ENCODE results near the gene OTOGL. TPM values are rescaled to one million over a fixed set of nuclear protein-coding genes. Genes with fewer than 3 reads are reported as not detected.

Gene OTOGL
- total RNA-seq, 2 experiments from 2014 or later: not detected

GRCh38 chr12:80332827-80333226 is 233.5 kb downstream of the OTOGL start:
- no peak for DNase-seq
- H3K27ac Mint-ChIP-seq: no peak overlapping the region
- no peaks in the 10 kb centered on the region for H3K36me3 Mint-ChIP-seq (ENCODE audit: low read depth)
- H3K9me3 Mint-ChIP-seq: no peaks in the 10 kb centered on the region
- H3K27me3 Mint-ChIP-seq: no peaks in the 10 kb centered on the region
- ChIA-PET POLR2A (no interaction called here), CTCF (no interaction called here)
- H3K4me3 Mint-ChIP-seq: no peak overlapping the region
- H3K4me1 Mint-ChIP-seq: no peaks in the 10 kb centered on the region

GRCh38 chr12:80352474-80352873 is 253.1 kb downstream of the OTOGL start:
- POLR2A ChIA-PET: no interaction called here

GRCh38 chr12:80353254-80353653 is 253.9 kb downstream of the OTOGL start:
- POLR2A ChIA-PET: no interaction called here
- H3K4me1 Mint-ChIP-seq: no peaks in the 10 kb centered on the region
- H3K27me3 Mint-ChIP-seq: no peaks in the 10 kb centered on the region
- no peak overlapping the region for H3K4me3 Mint-ChIP-seq
- H3K9me3 Mint-ChIP-seq: no peaks in the 10 kb centered on the region
- no peak overlapping the region for H3K27ac Mint-ChIP-seq
- CTCF ChIA-PET: no interaction called here
- H3K36me3 Mint-ChIP-seq (ENCODE audit: low read depth): no peaks in the 10 kb centered on the region
- no peak for DNase-seq

More at GRCh38 chr12:80352474-80352873, 253.1 kb downstream of the OTOGL start:
- Mint-ChIP-seq H3K36me3 (ENCODE audit: low read depth) (no peaks in the 10 kb centered on the region), H3K27me3 (no peaks in the 10 kb centered on the region), H3K4me3 (no peak overlapping the region), H3K27ac (no peak overlapping the region), H3K9me3 (no peaks in the 10 kb centered on the region), H3K4me1 (no peaks in the 10 kb centered on the region)
- no peak for DNase-seq
- CTCF ChIA-PET: no interaction called here

GRCh38 chr12:80356097-80356496 is 256.8 kb downstream of the OTOGL start:
- H3K9me3 Mint-ChIP-seq: no peaks in the 10 kb centered on the region
- no peak for DNase-seq
- CTCF ChIA-PET: no interaction called here
- no peaks in the 10 kb centered on the region for H3K4me1 Mint-ChIP-seq
- POLR2A ChIA-PET: no interaction called here
- no peaks in the 10 kb centered on the region for H3K36me3 Mint-ChIP-seq (ENCODE audit: low read depth)
- no peak overlapping the region for H3K4me3 Mint-ChIP-seq
- no peak overlapping the region for H3K27ac Mint-ChIP-seq
- no peaks in the 10 kb centered on the region for H3K27me3 Mint-ChIP-seq

- Mint-ChIP-seq H3K9me3 (peaks cover 3% of the 10 kb centered on the region), H3K27ac (no peak overlapping the region), H3K4me1 (no peaks in the 10 kb centered on the region), H3K36me3 (ENCODE audit: low read depth) (no peaks in the 10 kb centered on the region), H3K4me3 (no peak overlapping the region), H3K27me3 (no peaks in the 10 kb centered on the region)
- DNase-seq: no peak
- POLR2A ChIA-PET: no interaction called here
- CTCF ChIA-PET: no interaction called here
Observed at GRCh38 chr12:80359703-80360102, 260.4 kb downstream of the OTOGL start.

- POLR2A ChIA-PET: no interaction called here
- no peak for DNase-seq
- H3K4me3 Mint-ChIP-seq: no peak overlapping the region
- no peaks in the 10 kb centered on the region for H3K4me1 Mint-ChIP-seq
- peaks cover 3% of the 10 kb centered on the region for H3K9me3 Mint-ChIP-seq
- CTCF ChIA-PET: no interaction called here
- H3K27ac Mint-ChIP-seq: no peak overlapping the region
- no peaks in the 10 kb centered on the region for H3K36me3 Mint-ChIP-seq (ENCODE audit: low read depth)
- H3K27me3 Mint-ChIP-seq: no peaks in the 10 kb centered on the region
Observed at GRCh38 chr12:80364056-80364455, 264.7 kb downstream of the OTOGL start.

- ChIA-PET POLR2A (no interaction called here), CTCF (no interaction called here)
- Mint-ChIP-seq H3K36me3 (ENCODE audit: low read depth) (no peaks in the 10 kb centered on the region), H3K9me3 (no peaks in the 10 kb centered on the region), H3K4me3 (no peak overlapping the region), H3K27me3 (no peaks in the 10 kb centered on the region), H3K4me1 (no peaks in the 10 kb centered on the region), H3K27ac (no peak overlapping the region)
- no peak for DNase-seq
Observed at GRCh38 chr12:80373666-80374065, 274.3 kb downstream of the OTOGL start.

- Mint-ChIP-seq H3K4me1 (no peaks in the 10 kb centered on the region), H3K27me3 (no peaks in the 10 kb centered on the region), H3K9me3 (no peaks in the 10 kb centered on the region), H3K36me3 (ENCODE audit: low read depth) (no peaks in the 10 kb centered on the region), H3K4me3 (no peak overlapping the region), H3K27ac (no peak overlapping the region)
- ChIA-PET POLR2A (no interaction called here), CTCF (no interaction called here)
- DNase-seq: no peak
Observed at GRCh38 chr12:80374615-80375014, 275.3 kb downstream of the OTOGL start.

- DNase-seq: no peak
- H3K4me3 Mint-ChIP-seq: no peak overlapping the region
- CTCF ChIA-PET: no interaction called here
- no peaks in the 10 kb centered on the region for H3K4me1 Mint-ChIP-seq
- H3K36me3 Mint-ChIP-seq (ENCODE audit: low read depth): no peaks in the 10 kb centered on the region
- no peak overlapping the region for H3K27ac Mint-ChIP-seq
- no peaks in the 10 kb centered on the region for H3K27me3 Mint-ChIP-seq
- POLR2A ChIA-PET: no interaction called here
- no peaks in the 10 kb centered on the region for H3K9me3 Mint-ChIP-seq
Observed at GRCh38 chr12:80377140-80377794, 277.9 kb downstream of the OTOGL start.

GRCh38 chr12:80381121-80381520 is 281.8 kb downstream of the OTOGL start:
- no peak for DNase-seq
- ChIA-PET CTCF (no interaction called here), POLR2A (no interaction called here)
- H3K9me3 Mint-ChIP-seq: no peaks in the 10 kb centered on the region
- H3K4me1 Mint-ChIP-seq: no peaks in the 10 kb centered on the region
- H3K27me3 Mint-ChIP-seq: no peaks in the 10 kb centered on the region
- no peak overlapping the region for H3K4me3 Mint-ChIP-seq
- no peaks in the 10 kb centered on the region for H3K36me3 Mint-ChIP-seq (ENCODE audit: low read depth)
- no peak overlapping the region for H3K27ac Mint-ChIP-seq

- Mint-ChIP-seq H3K36me3 (ENCODE audit: low read depth) (no peaks in the 10 kb centered on the region), H3K4me1 (no peaks in the 10 kb centered on the region), H3K27me3 (no peaks in the 10 kb centered on the region), H3K27ac (no peak overlapping the region), H3K4me3 (no peak overlapping the region), H3K9me3 (no peaks in the 10 kb centered on the region)
- POLR2A ChIA-PET: no interaction called here
- no peak for DNase-seq
- CTCF ChIA-PET: no interaction called here
Observed at GRCh38 chr12:80382254-80382653, 282.9 kb downstream of the OTOGL start.

- peaks cover 13% of the 10 kb centered on the region for H3K27me3 Mint-ChIP-seq
- CTCF ChIA-PET: no interaction called here
Observed at GRCh38 chr12:80400571-80400991, 301.2 kb downstream of the OTOGL start.

GRCh38 chr12:80401191-80401590 is 301.9 kb downstream of the OTOGL start:
- H3K9me3 Mint-ChIP-seq: peaks cover 7% of the 10 kb centered on the region
- H3K4me3 Mint-ChIP-seq: no peak overlapping the region
- no peak for DNase-seq
- H3K27me3 Mint-ChIP-seq: peaks cover 13% of the 10 kb centered on the region
- H3K36me3 Mint-ChIP-seq (ENCODE audit: low read depth): no peaks in the 10 kb centered on the region
- POLR2A ChIA-PET: interaction anchor here (0.6 kb wide), 1 partner anchor 468 kb away, joined by 3 read pairs; no protein-coding TSS in a partner anchor
- no peaks in the 10 kb centered on the region for H3K4me1 Mint-ChIP-seq
- CTCF ChIA-PET: no interaction called here
- no peak overlapping the region for H3K27ac Mint-ChIP-seq

More at GRCh38 chr12:80400571-80400991, 301.2 kb downstream of the OTOGL start:
- H3K9me3 Mint-ChIP-seq: peaks cover 7% of the 10 kb centered on the region
- H3K36me3 Mint-ChIP-seq (ENCODE audit: low read depth): no peaks in the 10 kb centered on the region
- H3K27ac Mint-ChIP-seq: no peak overlapping the region
- no peaks in the 10 kb centered on the region for H3K4me1 Mint-ChIP-seq
- no peak for DNase-seq
- POLR2A ChIA-PET: no interaction called here
- no peak overlapping the region for H3K4me3 Mint-ChIP-seq

GRCh38 chr12:80404629-80405028 is 305.3 kb downstream of the OTOGL start:
- no peak for DNase-seq
- H3K27me3 Mint-ChIP-seq: peaks cover 10% of the 10 kb centered on the region
- CTCF ChIA-PET: no interaction called here

More at GRCh38 chr12:80404629-80405028, 305.3 kb downstream of the OTOGL start:
- Mint-ChIP-seq H3K4me1 (no peaks in the 10 kb centered on the region), H3K36me3 (ENCODE audit: low read depth) (no peaks in the 10 kb centered on the region), H3K9me3 (peaks cover 5% of the 10 kb centered on the region), H3K27ac (no peak overlapping the region), H3K4me3 (no peak overlapping the region)
- POLR2A ChIA-PET: no interaction called here

Measured in activated CD4-positive, alpha-beta T cell treated with anti-CD3 and anti-CD28 coated beads, Interleukin-2, amount 10 ng/mL, durations not matched to agents 7 days and 5 days (primary cell).